Kidney (tissue), 14 donors: ENCODE measurements around the gene TPRA1. TPM values are rescaled to one million over a fixed set of nuclear protein-coding genes. Genes with fewer than 3 reads are reported as not detected.

Experiments used
- DNase-seq, 5 donors: peaks; one replicate each; pipeline ENCODE4 v3.0.0-alpha.2; 2013 to 2020
- FAIRE-seq: peaks from 2 replicates; lab custom pipeline; 2012; peaks lifted over from hg19 to GRCh38; lab: Jason Lieb, UNC
- H3K27ac ChIP-seq, 2 donors: one replicate each; pipeline ENCODE4 v1.7.0; 2013; ENCODE audit warnings: low read depth in 2 of 2, low read length in 2 of 2, inconsistent platforms in 1 of 2
- H3K27me3 ChIP-seq: one replicate; pipeline ENCODE4 v1.7.1; 2013; ENCODE audit warnings: low read length, inconsistent platforms; ENCODE audit not compliant: control insufficient read depth, insufficient read depth
- H3K36me3 ChIP-seq, 3 donors: one replicate each; pipeline versions ENCODE4 v1.7.0 to v1.7.1; 2013; ENCODE audit warnings: low read length in 3 of 3, control low read depth in 1 of 3, inconsistent platforms in 1 of 3; ENCODE audit not compliant: insufficient read depth in 3 of 3, control insufficient read depth in 2 of 3
- H3K4me1 ChIP-seq, 3 donors: one replicate each; pipeline versions ENCODE4 v1.7.0 to v1.7.1; 2013; ENCODE audit warnings: low read length in 3 of 3, inconsistent platforms in 1 of 3, low read depth in 1 of 3; ENCODE audit not compliant: control insufficient read depth in 2 of 3, insufficient read depth in 2 of 3
- H3K4me3 ChIP-seq, 3 donors: one replicate each; pipeline versions ENCODE4 v1.7.0 to v1.8.1; 2013; ENCODE audit warnings: low read length in 3 of 3, control low read depth in 1 of 3, inconsistent platforms in 1 of 3
- H3K9ac ChIP-seq, 3 donors: one replicate each; pipeline versions ENCODE4 v1.7.0 to v1.7.1; 2013; ENCODE audit warnings: low read length in 3 of 3, control low read depth in 1 of 3, inconsistent platforms in 1 of 3
- H3K9me3 ChIP-seq, 3 donors: one replicate each; pipeline versions ENCODE4 v1.7.0 to v1.7.1; 2013; ENCODE audit warnings: low read length in 3 of 3, control low read depth in 1 of 3, inconsistent platforms in 1 of 3; ENCODE audit not compliant: control insufficient read depth in 2 of 3, insufficient read depth in 1 of 3
- intact Hi-C: fragments of 100-400 bp; cut with DNase I; formaldehyde crosslinking; loops from one replicate; pipeline ENCODE4 v1.11.1; 2022
- polyA plus RNA-seq: library from polyadenylated mRNA; stranded (reverse); fragments of 350-450 nt; fragmentation: Illumina TruSeq; extraction: RNeasy Lipid Tissue Mini Kit (QIAGEN cat#74804); gene quantifications from one replicate; pipeline ENCODE4 v1.2.3, GENCODE V29; 2014; ENCODE audit warnings: low read depth, low replicate concordance; ENCODE audit not compliant: insufficient read depth
- total RNA-seq: library from RNA; stranded (reverse); fragmentation: NEBNext Ultra II Directional; extraction: Animal tissue kit (Norgen Biotek cat#: 25700); gene quantifications from one replicate; pipeline ENCODE4 v1.2.1, GENCODE V29; 2021
- TF ChIP-seq, protein P1 (sequence below): IDR thresholded peaks from 3 replicates; pipeline ENCODE4 v1.5.1; 2012; ENCODE audit warnings: mild to moderate bottlenecking, moderate library complexity, borderline replicate concordance; ENCODE audit not compliant: insufficient read depth; ENCODE audit errors: extremely low read depth
- donor health status: control.
- donor health status: control.
- donor health status: control.
- donor health status: control.
- donor health status: control.
- donor health status: DM: yes; HTN: yes; CAD: no.
- donor health status: Normal renal cell carcinoma (clear cell type).

The TPRA1 gene
- total and polyA plus RNA-seq, 2 donors from 2014 or later: 35.4 to 36.4 TPM

DNA sequence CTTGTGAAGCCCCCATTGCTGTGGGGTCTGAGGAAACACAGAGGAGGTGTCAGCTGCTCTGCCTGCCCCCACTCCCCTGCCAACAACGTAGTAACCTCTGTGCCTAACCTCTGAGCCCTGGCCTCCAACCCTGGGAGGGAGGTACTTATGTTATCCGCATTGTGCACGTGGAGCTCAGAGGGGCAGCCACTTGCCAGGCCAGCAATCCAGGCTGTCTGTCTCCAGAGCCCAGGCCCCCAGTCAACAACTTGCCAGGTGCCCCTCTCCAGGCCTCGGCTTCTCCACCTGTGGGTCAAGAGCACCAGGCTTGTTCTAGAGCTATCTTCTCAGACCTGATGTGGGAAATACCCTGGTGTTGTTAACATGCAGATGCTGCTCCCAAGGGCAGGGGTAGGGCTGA is 2.7 kb downstream of the TPRA1 start:
- Histone ChIP-seq H3K36me3 (no peaks in the 10 kb centered on the region), H3K4me3 (no peak overlapping the region), H3K27me3 (no peaks in the 10 kb centered on the region), H3K9ac (no peak overlapping the region), H3K4me1 (peaks cover 0 to 24% (median 14%) of the 10 kb centered on the region in 3 donors), H3K9me3 (no peaks in the 10 kb centered on the region), H3K27ac (no peak overlapping the region)
- intact Hi-C loops: no loop called here
- DNase-seq (no peak), FAIRE-seq (no peak)
- TF ChIP-seq, protein P1, sequence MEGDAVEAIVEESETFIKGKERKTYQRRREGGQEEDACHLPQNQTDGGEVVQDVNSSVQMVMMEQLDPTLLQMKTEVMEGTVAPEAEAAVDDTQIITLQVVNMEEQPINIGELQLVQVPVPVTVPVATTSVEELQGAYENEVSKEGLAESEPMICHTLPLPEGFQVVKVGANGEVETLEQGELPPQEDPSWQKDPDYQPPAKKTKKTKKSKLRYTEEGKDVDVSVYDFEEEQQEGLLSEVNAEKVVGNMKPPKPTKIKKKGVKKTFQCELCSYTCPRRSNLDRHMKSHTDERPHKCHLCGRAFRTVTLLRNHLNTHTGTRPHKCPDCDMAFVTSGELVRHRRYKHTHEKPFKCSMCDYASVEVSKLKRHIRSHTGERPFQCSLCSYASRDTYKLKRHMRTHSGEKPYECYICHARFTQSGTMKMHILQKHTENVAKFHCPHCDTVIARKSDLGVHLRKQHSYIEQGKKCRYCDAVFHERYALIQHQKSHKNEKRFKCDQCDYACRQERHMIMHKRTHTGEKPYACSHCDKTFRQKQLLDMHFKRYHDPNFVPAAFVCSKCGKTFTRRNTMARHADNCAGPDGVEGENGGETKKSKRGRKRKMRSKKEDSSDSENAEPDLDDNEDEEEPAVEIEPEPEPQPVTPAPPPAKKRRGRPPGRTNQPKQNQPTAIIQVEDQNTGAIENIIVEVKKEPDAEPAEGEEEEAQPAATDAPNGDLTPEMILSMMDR: no peak

DNA sequence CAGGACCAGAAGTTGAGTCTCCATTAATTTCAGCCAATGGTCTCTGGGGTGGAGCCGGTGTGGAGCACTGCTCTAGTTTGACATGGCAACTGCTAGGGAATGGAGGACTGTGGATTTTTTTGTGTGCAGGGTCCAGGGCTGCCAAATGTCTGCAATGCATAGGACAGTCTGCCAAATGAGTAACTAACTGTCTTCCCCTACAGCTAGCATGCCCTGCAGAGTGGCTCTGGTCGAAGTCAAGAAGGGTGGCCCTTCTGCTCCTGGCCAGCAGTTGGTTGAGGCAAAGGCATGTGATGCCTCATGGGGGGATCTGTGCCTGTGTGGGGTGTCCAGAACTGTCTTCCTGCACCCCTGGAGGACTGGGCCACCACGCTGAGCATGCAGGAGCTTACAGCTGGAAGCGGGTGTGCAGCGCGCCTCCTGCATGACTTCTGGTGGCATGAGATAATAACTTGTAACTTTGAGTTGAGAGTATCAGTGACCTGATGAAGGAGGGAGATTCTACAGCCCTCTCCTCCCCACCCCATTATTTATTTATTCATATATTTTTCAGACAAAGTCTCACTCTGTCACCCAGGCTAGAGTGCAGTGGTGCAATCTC is 4.6 kb downstream of the TPRA1 start:
- Histone ChIP-seq H3K9ac (no peak overlapping the region), H3K27ac (no peak overlapping the region), H3K4me3 (no peak overlapping the region), H3K4me1 (peaks cover 0 to 15% (median 5%) of the 10 kb centered on the region in 3 donors), H3K36me3 (no peaks in the 10 kb centered on the region), H3K27me3 (no peaks in the 10 kb centered on the region), H3K9me3 (no peaks in the 10 kb centered on the region)
- DNase-seq (no peak), FAIRE-seq (no peak)
- TF ChIP-seq, protein P1: no peak
- intact Hi-C loops: no loop called here

DNA sequence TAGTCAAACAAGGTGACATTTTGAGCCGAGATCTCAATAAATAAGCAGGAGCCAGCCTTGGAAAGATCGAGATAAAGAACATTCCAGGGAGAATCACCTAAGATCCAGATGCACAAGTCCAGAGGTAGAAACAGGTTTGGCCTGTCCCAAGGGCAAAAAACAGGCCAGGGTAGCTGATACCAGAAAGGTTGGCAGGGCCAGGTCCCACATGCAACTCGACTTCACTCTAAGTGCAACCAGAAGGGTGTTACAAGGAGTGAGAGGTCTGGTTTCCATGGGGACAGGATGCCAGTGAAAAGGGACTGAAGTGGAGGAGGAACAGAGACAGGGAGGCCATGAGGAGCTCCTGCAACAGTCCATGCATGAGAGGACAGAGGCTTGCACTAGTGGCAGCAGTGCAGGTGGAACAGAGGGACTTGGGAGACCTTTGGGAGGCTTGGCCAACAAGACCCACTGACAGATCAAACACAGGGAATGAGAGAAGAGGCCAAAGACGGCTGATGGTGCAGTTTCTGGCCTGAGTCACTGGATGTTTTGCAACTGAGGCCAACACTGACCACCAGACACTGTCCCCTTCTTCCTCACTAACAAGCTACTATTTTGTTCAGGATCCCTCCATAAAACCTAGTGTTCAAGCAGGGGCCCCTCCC is 5.2 kb downstream of the TPRA1 start:
- intact Hi-C loops: no loop called here
- DNase-seq (no peak), FAIRE-seq (no peak)
- no peaks in the 10 kb centered on the region for H3K9me3 ChIP-seq
- H3K4me1 ChIP-seq: peaks cover 0 to 15% (median 5%) of the 10 kb centered on the region in 3 donors
- H3K27me3 ChIP-seq: no peaks in the 10 kb centered on the region
- H3K9ac ChIP-seq: no peak overlapping the region
- no peaks in the 10 kb centered on the region for H3K36me3 ChIP-seq
- H3K27ac ChIP-seq: no peak overlapping the region
- TF ChIP-seq, protein P1: no peak
- no peak overlapping the region for H3K4me3 ChIP-seq
